Kidney epithelial cell (primary cell): ENCODE results near the gene KIAA0930. TPM values are rescaled to one million over a fixed set of nuclear protein-coding genes. Genes with fewer than 3 reads are reported as not detected.

Experiments
- DNase-seq: peaks from one replicate; pipeline ENCODE4 v3.0.0-alpha.2; 2010; ENCODE audit warnings: low read depth
- H3K27me3 ChIP-seq: 2 replicates; pipeline ENCODE4 v1.6.0; 2011; ENCODE audit warnings: low read length; ENCODE audit not compliant: control insufficient read depth, insufficient read depth
- H3K36me3 ChIP-seq: 2 replicates; pipeline ENCODE4 v1.5.1; 2011; ENCODE audit warnings: low read length; ENCODE audit not compliant: control insufficient read depth, insufficient read depth
- H3K4me3 ChIP-seq: 2 replicates; pipeline ENCODE4 v1.5.1; 2011; ENCODE audit warnings: low read depth, mild to moderate bottlenecking, control low read depth, low read length
- total RNA-seq: library from RNA; depleted of rRNA; stranded (reverse); fragments of >200 nt; gene quantifications from 2 replicates; pipeline ENCODE4 v1.2.3, GENCODE V29; 2015
- TF ChIP-seq, protein P1 (sequence below): IDR thresholded peaks from 2 replicates; pipeline ENCODE4 v1.5.1; 2011; ENCODE audit warnings: mild to moderate bottlenecking, moderate library complexity, low read length, control low read depth, inconsistent platforms; ENCODE audit not compliant: insufficient read depth, poor library complexity, severe bottlenecking

KIAA0930 gene
- total RNA-seq = 61.1 and 69.7 TPM in 2 replicates

DNA sequence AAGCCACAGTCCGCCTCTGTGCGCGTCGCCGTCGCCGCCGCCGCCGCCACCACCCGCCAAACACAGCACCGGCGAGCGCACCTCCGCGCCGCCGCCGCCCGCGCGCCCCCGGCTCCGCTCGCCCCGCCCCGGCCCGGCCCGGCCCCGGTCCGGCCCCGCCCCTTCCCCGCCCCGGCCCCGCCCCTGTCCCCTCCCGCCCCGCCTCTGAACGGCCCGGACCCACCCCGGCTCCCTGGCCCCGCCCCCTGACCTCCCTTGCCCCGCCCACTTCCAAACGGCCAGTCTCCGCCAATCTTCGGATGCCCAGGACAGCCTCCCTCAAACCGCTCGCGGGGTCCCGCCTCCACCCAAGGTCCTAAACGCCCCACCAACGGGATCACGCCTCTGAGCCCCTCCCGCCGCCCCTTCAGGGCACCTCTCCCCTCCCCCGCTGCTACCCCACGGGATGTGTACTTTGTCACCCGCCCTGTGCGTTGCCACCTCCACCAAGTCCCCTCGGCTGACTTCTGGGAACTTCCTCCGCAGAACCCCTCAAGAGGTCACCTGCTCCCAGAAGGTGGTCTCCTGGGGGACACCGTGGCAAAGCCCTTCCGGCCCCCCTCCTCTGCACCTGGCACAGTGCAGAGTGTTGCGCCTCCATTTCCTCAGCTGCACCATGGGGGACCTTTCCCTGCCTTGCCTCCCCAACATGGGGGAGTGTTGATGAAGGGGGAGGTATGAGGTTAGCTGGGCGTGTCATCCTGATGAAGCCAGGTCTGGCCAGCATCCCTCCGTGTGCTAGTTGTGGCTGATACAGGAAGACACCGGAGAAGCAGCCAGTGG, at the start of gene KIAA0930:
Gene KIAA0930 (minus strand): TSS at position 85 of the 822 bp plus-strand sequence. CDS start 191 bp downstream, outside the sequence.
- Histone ChIP-seq H3K27me3 (no peaks in the 10 kb centered on the region), H3K36me3 (no peaks in the 10 kb centered on the region), H3K4me3 (peak within 1 kb of the TSS; percentile 73)
- DNase-seq = no peak
- TF ChIP-seq, protein P1, sequence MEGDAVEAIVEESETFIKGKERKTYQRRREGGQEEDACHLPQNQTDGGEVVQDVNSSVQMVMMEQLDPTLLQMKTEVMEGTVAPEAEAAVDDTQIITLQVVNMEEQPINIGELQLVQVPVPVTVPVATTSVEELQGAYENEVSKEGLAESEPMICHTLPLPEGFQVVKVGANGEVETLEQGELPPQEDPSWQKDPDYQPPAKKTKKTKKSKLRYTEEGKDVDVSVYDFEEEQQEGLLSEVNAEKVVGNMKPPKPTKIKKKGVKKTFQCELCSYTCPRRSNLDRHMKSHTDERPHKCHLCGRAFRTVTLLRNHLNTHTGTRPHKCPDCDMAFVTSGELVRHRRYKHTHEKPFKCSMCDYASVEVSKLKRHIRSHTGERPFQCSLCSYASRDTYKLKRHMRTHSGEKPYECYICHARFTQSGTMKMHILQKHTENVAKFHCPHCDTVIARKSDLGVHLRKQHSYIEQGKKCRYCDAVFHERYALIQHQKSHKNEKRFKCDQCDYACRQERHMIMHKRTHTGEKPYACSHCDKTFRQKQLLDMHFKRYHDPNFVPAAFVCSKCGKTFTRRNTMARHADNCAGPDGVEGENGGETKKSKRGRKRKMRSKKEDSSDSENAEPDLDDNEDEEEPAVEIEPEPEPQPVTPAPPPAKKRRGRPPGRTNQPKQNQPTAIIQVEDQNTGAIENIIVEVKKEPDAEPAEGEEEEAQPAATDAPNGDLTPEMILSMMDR = no peak

DNA sequence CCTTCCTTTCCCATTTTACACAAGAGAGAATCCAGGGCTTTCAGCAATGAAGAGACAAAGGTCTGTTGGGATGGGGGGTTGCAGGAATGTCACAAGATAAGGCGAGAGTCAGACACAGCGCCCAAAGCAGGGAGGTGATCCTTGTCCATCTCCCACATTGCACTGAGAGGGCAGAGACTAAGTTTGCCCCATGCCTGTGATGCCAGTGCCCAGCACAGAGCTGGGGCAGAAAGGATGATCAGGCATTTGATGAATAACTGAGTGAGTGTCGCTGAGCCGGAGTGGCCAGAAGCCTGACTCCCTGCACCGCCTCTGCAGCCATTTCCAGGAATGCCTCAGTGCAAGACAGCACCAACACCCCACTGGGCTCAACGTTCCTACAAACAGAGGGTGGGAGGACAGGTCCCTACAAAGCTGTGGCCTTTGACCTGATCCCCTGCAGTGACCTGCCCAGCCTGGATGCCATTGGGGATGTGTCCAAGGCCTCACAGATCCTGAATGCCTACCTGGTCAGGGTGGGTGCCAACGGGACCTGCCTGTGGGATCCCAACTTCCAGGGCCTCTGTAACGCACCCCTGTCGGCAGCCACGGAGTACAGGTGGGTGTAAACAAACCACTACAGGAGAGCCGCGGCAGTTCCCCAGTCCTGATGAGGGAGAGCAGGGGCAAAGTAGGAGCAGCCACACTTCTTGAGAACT, 46.3 kb upstream of the KIAA0930 start:
- TF ChIP-seq, protein P1 = no peak
- H3K4me3 ChIP-seq = no peak overlapping the region
- DNase-seq = no peak
- no peaks in the 10 kb centered on the region for H3K36me3 ChIP-seq
- peaks cover 22% of the 10 kb centered on the region for H3K27me3 ChIP-seq

DNA sequence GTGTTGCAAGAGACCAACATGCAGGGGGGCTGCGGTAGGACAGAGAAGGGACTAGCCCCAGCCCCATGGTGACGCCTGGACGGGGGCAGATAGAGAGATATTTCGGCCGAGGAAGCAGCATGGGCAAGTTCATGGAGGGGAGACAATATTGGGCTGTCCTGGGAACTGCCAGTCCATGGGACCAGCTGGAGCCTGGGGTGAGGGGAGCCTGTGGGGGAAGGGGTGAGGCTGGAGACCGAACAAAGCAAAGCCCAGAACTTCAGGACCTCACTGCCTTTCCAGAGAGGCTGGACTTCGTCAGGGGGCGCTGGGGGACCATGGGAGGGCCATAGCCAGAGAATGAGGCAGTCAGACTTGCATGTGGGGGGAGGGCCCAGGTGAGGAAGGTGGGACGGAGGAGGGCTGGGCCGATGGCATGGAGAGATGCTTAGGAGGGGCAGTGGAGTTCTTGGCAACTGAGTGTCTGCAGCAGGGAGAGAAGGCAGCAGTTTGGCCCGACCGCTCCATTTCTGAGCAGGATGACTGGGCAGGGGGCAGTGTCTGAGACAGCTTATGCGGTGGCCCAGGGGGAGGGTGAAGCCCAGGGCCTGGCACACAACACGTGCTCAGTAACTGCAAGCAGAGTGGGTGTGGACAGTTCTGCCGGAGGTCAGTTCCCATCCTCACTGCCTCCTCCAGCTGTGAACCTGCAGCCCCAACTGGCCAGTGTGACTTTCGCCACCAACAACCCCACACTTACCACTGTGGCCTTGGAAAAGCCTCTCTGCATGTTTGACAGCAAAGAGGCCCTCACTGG, 44.8 kb upstream of the KIAA0930 start:
- peaks cover 22% of the 10 kb centered on the region for H3K27me3 ChIP-seq
- no peak overlapping the region for H3K4me3 ChIP-seq
- no peak for DNase-seq
- TF ChIP-seq, protein P1 = no peak
- no peaks in the 10 kb centered on the region for H3K36me3 ChIP-seq

DNA sequence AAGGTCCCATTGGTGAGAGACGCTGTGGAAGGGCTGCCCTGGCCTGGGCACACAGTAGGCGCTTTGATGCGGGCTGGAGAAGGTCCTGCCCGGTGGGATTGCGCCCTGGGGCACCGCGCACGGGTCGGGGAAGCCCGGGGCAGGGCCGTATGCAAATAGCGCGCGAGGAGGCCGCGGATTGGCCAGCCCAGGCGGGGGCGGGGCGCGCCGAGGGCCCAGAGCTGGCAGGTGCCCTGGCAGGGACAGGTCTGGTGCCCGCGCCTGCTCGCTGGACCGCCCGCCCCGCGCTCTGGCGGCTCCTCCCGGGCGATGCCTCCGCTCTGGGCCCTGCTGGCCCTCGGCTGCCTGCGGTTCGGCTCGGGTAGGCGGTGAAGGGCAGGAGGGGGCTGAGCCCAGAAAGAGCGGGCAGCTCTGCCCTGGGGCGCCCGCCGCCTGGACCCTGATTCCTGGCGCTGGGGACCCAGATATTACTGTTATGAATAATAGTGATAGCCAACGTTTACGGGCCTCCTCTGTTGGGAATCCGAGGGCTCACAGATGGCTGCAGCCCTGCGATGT, 44.1 kb upstream of the KIAA0930 start, which contains the start of gene UPK3A:
Gene UPK3A (plus strand): TSS at position 245 of the 558 bp plus-strand sequence. CDS start 65 bp downstream, at position 310.
- Histone ChIP-seq H3K36me3 (no peaks in the 10 kb centered on the region), H3K4me3 (peak within 1 kb of the TSS; percentile 1), H3K27me3 (peaks cover 22% of the 10 kb centered on the region)
- no peak for DNase-seq
- TF ChIP-seq, protein P1 = no peak

DNA sequence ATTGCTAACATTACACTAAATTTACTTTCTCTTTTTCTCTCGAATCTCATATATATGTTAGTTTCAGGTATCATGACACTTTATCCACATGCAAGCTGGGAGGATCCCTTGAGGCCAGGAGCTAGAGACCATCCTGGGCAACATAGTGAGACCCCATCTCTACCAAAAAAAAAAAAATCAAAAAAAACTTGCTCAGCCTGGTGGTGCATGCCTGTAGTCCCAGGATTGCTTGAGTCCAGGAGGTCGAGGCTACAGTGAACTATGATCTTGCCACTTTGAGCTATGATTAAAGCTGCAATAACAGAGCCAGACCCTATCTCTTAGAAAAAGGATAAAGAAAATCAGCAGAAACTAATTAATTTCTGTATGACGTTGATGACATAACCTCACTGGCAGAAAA, 40.3 kb upstream of the KIAA0930 start:
- TF ChIP-seq, protein P1 = no peak

More for the DNA sequence above, 40.3 kb upstream of the KIAA0930 start:
- no peak overlapping the region for H3K4me3 ChIP-seq
- DNase-seq = no peak
- no peaks in the 10 kb centered on the region for H3K36me3 ChIP-seq
- peaks cover 17% of the 10 kb centered on the region for H3K27me3 ChIP-seq
